Amniotic epithelial cell (primary cell): ENCODE data around the gene MAD1L1.
A peak's percentile ranks its signal among the peaks of the same experiment; 100 is the strongest.
"Not testable (repeated sequence)": the region's sequence is repeated elsewhere in the genome, so short reads cannot be mapped to it uniquely, and the experiment has no call there.

ENCODE experiments used
- DNase-seq: peaks from one replicate; pipeline ENCODE4 v3.0.0-alpha.2; 2010; ENCODE audit warnings: low read depth

Gene MAD1L1

DNA sequence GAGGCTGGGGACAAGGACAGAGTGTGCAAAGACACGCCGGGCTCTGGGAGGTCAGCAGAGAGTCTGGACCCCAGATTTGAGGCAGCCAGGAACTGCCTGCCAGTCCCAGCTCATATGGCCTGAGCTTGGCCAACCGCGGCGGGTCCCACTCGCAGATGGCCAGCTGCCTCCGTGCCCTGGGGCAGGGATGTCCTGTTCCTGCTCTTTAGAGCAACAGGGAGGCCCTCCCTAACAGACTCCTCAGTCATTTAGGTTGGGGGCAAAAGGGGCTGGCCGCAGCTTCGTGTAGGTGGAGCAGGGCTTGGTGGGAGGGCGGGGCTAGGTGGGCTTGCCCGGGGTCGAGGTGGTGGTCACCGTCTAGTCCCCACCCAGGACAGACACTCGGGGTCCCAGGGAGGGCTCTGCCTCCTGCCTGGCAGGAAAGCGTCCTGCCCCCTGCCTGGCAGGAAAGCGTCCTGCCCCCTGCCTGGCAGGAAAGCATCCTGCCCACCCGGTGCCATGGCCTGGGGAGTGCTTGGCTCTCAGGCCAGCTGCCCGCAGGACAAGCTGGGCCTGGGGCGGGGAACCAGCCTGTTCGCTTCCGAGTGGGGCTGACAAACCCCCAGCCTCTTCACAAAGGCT lies 393.7 kb downstream of the MAD1L1 start:
- not testable (repeated sequence) for DNase-seq

DNA sequence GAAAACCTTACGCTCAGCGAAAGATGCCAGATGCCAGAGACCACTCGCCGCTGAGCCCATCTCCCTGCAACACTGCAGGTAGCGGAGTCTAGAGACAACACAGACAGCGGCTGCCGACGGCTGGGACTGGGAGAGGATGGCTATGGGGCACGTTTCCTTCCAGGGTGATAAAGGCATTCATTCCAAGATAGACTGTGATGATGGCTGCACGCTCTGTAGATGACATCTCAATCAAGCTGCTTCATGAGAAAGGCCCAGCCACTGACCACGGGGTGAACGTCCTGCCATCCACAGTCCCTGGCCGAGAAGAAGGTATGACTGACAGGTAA lies 394.2 kb downstream of the MAD1L1 start:
- DNase-seq = not testable (repeated sequence)

GRCh38 chr7:1837696-1838543 lies 394.8 kb downstream of the MAD1L1 start:
- DNase-seq = peak; percentile 50

DNA sequence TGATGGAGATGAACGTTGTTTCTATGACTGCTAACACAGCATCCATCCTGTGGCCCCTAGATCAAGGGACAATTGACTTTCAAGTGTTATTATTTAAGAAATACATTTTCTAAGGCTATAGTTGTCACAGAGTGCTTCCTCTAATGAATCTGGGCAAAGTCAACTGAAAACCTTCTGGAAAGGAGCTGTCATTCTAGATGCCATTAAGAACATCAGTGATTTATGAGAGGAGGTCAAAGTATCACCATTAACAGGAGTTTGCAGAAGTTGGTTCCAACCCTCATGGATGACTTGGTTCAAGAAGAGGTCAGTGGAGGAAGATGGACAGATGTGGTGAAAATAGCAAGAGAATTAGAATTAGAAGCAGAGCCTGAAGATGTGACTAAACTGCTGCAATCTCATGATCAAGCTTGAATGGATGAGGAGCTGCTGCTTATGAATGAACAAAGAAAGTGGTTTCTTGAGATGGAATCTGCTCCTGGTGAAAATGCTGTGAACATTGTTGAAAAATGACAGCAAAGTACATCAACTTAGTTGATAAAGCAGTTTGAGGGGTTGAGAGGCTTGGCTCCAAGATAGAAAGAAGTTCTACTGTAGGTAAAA lies 400.7 kb downstream of the MAD1L1 start:
- DNase-seq = not testable (repeated sequence)

DNA sequence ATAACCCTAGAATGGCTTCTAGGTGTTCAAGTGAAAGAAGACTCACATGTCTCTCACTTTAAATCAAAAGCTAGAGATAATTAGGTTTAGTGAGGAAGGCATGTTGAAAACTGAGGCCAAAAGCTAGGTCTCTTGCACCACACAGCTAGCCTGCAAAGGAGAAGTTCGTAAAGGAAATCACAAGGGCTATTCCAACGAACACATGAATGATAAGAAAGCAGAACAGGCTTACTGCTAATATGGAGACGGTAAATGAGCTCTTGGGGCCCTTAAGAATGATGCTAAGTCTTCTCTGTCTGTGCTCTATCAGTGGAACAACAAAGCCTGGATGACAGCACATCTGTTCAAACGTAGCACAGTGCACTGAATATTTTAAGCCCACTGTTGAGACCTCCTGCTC lies 401.3 kb downstream of the MAD1L1 start:
- DNase-seq = not testable (repeated sequence)

DNA sequence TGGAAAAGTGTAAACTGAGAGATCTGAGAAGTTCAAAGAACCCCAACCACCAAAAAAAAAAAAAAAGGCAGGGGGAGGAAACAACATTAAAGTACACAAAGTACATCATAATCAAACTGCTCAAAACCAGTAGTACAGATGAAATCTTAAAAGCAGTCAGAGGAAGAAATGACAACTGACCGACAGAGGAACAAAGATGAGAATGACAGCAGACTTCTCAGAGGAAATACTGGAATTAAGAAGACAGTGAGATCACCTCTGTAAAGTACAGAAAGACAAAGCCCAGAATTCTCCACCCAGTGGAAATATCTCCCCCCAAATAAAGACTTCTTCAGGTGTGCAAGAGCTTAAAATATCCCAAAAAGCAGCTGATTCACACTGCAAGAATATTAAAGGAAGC lies 403.1 kb downstream of the MAD1L1 start:
- DNase-seq = not testable (repeated sequence)

GRCh38 chr7:1829111-1829510 lies 403.6 kb downstream of the MAD1L1 start:
- DNase-seq = no peak

DNA sequence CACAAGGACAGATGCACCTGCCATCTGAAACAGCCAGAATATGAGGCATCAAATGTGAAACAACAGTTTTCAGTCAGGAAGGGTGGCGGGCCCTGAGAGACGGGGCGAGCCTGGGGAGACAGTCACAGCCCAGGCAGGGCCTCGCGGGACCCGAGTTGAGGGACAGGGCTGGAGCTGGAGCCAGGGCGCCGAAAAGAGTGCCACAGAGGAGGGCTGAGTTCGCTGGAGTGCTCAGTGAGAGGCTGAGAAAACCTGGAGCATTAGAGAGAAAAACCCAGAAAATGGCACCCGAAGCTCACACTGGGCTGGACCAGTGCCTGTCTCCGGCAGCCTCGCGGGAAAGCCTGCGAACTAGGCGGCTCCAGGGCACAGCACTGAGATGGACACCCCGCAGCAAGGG lies 404.6 kb downstream of the MAD1L1 start:
- not testable (repeated sequence) for DNase-seq

- not testable (repeated sequence) for DNase-seq
Observed at GRCh38 chr7:1827521-1827981, 405.2 kb downstream of the MAD1L1 start.

- not testable (repeated sequence) for DNase-seq
Observed at GRCh38 chr7:1826931-1827330, 405.8 kb downstream of the MAD1L1 start.

DNA sequence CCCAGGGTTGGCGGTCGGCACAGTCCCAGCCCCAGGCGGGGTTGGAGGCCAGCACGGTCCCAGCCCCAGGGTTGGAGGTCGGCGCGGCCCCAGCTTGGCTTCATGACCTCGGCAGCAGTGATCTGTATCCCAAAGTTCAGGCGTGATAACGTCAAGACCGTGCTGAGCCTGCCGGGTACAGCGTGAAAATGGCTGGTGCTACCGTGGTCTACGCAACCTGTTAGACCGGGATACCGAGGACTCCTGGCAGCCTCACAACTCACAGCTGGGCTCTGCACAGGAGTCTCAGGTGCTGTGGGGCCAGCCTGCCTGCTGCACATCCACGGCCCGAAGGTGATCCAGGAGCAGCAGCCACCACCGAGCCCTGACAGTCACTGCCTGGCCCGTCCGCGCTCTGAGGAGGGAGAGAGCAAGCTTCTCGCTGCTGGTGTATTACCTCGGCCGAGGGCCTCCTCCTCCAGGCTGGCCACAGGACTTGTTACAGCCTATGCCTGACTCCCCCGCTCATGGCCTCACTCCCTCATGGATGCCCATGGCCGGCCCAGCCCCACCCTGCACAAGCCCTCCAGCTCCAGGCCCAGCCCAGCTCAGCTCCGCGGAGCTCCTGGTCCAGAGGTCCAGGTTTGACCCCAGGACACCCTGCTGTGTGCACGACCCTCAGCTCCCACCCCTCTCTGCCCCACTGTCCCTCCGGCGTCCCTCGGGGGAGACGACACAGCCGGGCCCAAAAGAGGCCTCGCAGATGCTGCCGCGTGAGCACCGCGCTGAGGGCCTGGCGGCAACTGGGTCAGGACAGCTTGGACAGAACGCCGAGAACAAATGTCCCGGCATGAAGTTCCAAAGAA lies 406.6 kb downstream of the MAD1L1 start:
- DNase-seq = no peak

DNA sequence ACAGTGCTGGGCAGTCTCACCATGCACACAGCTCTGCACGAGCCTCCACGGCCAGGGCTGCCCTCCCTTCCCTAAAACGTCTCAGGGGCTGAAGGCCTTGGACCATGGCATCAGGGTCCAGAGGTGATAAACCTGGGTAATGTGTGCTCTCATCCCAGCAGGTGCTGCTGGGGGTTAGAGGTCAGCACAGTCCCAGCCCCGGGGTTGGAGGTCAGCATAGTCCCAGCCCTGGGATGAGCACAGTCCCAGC lies 407.2 kb downstream of the MAD1L1 start:
- not testable (repeated sequence) for DNase-seq

DNA sequence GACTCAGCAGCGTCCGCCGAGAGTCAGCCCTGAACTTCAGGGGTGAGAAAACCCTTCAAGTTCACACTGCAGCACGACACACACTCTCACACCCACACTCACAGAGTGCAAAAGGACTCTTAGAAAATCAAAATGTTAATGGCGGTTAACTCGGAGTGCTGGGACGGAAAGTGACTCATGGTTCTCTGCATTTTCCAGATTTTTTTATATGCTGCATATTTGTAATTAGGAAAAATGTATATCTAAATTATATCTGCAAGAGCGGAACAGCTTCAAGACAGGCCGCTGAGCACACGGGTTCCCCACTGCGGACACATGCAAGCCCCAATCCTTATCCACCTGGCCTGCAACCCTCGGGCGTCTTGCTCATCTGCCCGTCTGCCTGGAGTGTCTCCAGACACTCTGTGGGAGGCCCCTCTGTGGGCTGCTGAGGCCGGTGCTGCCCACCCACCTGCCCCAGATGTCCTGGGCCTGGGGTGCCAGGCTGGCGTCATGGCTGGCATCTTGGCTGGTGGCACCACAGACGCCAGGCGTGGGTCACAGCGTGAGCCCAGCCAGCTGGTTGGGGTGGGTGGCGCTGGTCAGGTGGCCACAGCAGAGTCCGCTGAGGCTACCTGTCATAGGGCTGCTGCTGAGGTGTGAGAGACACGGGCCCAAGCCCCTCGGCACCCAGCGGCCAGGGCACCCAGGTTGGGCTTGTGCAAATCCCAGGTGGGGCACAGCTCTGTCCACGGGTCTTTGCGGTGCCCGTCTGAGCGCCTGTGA lies 407.7 kb downstream of the MAD1L1 start:
- DNase-seq = not testable (repeated sequence)

GRCh38 chr7:1824151-1824881 lies 408.4 kb downstream of the MAD1L1 start:
- DNase-seq = not testable (repeated sequence)

DNA sequence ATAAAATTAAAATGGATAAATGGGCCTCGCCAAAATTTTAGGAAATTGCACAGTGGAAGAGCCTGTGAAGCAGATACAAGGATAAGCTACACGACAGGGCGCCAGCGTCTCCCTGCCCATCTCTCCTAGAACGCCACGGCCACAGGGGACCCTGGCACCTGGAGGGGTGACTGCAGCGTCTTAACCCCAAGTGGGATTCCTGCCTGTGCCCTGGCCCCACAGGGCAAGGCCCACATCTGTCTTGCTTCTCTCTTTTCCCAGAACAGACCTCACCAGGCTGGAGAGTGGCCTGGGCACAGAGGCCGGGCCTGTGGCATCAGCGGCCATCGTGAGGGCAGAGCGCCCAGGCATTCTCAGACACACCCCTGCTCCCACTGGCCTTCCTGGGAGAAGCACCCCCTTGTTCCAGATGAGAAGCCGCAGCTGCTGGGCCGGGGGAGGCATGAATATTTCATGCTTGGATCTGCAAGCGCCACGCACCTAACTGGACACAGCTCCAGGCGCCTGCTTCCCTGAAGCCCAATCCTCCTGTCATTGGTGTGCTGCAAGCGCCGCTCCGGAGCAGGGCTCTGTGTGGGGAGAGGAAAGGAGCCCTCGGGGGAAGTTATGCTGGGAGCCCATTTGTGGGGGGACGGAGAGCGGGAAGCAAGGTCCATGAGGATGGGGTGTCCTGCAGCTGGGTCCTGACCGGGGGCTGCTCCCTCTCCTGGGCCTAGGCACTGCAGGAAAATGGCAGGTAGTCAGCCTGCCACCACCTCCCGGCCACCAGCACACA lies 409.2 kb downstream of the MAD1L1 start:
- DNase-seq = no peak

GRCh38 chr7:1819259-1819841 lies 413.4 kb downstream of the MAD1L1 start:
- DNase-seq = no peak

DNA sequence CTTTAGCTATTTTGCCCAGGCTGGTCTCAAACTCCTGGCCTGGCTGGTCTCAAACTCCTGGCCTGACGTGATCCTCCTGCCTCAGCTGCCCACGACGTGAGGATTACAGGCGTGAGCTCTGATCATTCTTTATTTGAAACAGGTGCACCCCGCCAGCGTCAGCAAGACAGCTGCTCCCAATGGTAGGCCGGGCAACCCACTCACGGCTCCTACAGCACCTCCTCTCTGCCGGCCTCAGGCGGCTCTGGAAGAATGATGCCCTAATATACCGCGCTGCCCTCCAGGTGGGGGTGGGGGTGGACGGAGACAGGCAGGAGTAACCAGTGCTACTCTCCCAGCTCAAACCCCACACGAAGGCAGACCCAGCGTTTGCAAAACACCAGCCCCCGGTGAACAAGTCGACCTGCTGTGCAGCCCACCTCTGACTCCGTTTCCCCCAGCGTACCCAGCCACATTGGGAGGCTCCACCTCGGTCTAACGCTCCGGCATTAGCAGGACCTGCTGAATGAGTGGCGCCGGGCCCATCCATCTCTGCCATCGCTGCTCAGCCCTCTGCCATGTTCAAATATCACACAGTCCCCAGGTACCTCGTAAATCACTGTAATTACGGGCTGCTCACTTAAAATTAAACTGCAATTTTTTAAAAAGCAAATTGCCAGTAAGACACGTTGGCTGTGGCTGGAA lies 414.0 kb downstream of the MAD1L1 start:
- no peak for DNase-seq

GRCh38 chr7:1817061-1817712 lies 415.6 kb downstream of the MAD1L1 start:
- DNase-seq = no peak

DNA sequence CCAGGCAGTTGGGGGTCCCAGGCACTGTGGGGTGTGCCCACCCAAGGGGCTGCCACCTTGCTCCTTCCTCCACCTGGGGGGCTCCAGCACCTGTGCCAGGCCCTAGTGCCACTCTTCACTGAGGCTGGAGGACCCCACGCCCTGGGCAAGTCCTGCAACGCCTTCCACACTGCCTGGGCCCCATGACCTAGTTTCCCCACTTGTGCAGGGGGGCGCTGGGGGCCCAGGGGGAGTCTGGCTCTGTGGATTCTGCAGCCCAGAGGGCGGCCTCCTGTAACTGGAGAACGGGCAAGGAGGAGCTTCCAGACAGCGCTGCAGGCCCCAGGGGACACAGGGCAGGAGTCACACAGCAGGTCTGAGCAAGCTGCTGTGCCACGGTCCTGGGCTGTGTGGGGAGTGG lies 416.3 kb downstream of the MAD1L1 start:
- not testable (repeated sequence) for DNase-seq
